MCF 10A (cell line): Measurements from ENCODE around the gene PTPN3. TPM values are rescaled to one million over a fixed set of nuclear protein-coding genes. Genes with fewer than 3 reads are reported as not detected.
A peak's percentile ranks its signal among the peaks of the same experiment; 100 is the strongest.

Experiments used
- BruUV-seq: library from RNA; stranded (reverse); fragments of 400-500 nt; replicated peaks from 2 replicates; lab custom pipeline; 2021; lab: Mats Ljungman, UMichigan
- CTCF ChIA-PET: fragments of 300-600 bp; sonication (Branson Sonifier 250); formaldehyde crosslinking; extraction: SDS; loops from one replicate; lab custom pipeline; 2021; ENCODE audit warnings: antibody characterized with exemption, inconsistent platforms; lab: Yijun Ruan, JAX
- POLR2A ChIA-PET: fragments of 300-600, 350-650 bp; sonication (Branson Sonifier 250); formaldehyde crosslinking; extraction: SDS; loops from one replicate; lab custom pipeline; 2020; ENCODE audit warnings: antibody characterized with exemption, inconsistent platforms; lab: Yijun Ruan, JAX
- DNase-seq: peaks from one replicate; pipeline ENCODE4 v3.0.0-alpha.2; 2018; ENCODE audit not compliant: unreplicated experiment
- H3K27ac Mint-ChIP-seq: one replicate; pipeline ENCODE4 v1.8.0; 2022; ENCODE audit warnings: mild to moderate bottlenecking, low read depth, mixed read lengths; ENCODE audit not compliant: unreplicated experiment
- H3K27me3 Mint-ChIP-seq: one replicate; pipeline ENCODE4 v1.8.0; 2022; ENCODE audit warnings: mixed read lengths; ENCODE audit not compliant: insufficient read depth, unreplicated experiment
- H3K36me3 Mint-ChIP-seq: one replicate; pipeline ENCODE4 v1.8.0; 2022; ENCODE audit warnings: mild to moderate bottlenecking, moderate library complexity, mixed read lengths; ENCODE audit not compliant: insufficient read depth, unreplicated experiment
- H3K4me1 Mint-ChIP-seq: one replicate; pipeline ENCODE4 v1.8.0; 2022; ENCODE audit warnings: mixed read lengths; ENCODE audit not compliant: insufficient read depth, unreplicated experiment
- H3K4me3 Mint-ChIP-seq: one replicate; pipeline ENCODE4 v1.8.0; 2022; ENCODE audit warnings: mild to moderate bottlenecking, moderate library complexity, mixed read lengths; ENCODE audit not compliant: unreplicated experiment
- H3K9me3 Mint-ChIP-seq: one replicate; pipeline ENCODE4 v1.8.0; 2022; ENCODE audit warnings: mixed read lengths; ENCODE audit not compliant: unreplicated experiment
- CTCF ChIP-seq: fragments of 200-600 bp; IDR thresholded peaks from one replicate; pipeline ENCODE4 v1.8.0; 2022; ENCODE audit warnings: antibody characterized with exemption, mild to moderate bottlenecking; ENCODE audit not compliant: unreplicated experiment
- intact Hi-C: fragments of 100-400 bp; cut with micrococcal nuclease; formaldehyde crosslinking; loops from 2 replicates; pipeline ENCODE4 v1.14.1; 2022
- total RNA-seq: library from RNA; stranded (reverse); gene quantifications from 2 replicates; pipeline ENCODE4 v1.2.3, GENCODE V29; 2022

Gene PTPN3
- total RNA-seq, 1 experiment from 2014 or later, result 6.9 TPM

GRCh38 chr9:109460576-109460975, 37.5 kb downstream of the PTPN3 start:
- TF ChIP-seq CTCF, result no peak
- Mint-ChIP-seq H3K4me3 (no peak overlapping the region), H3K9me3 (no peaks in the 10 kb centered on the region), H3K27me3 (no peaks in the 10 kb centered on the region), H3K4me1 (peaks cover 35% of the 10 kb centered on the region), H3K27ac (peak overlapping the region; percentile 64), H3K36me3 (peaks cover 15% of the 10 kb centered on the region)
- intact Hi-C loops, result no loop called here
- ChIA-PET CTCF (interaction anchor here (1.4 to 1.7 kb wide), 2 partner anchors 9 to 20 kb away, joined by 9 to 12 read pairs; no protein-coding TSS in a partner anchor), POLR2A (interaction anchor here (1.3 to 2.5 kb wide), 3 partner anchors 8 to 18 kb away, joined by 3 to 11 read pairs (median 7); no protein-coding TSS in a partner anchor)
- no TSS peak for BruUV-seq
- DNase-seq, result no peak

GRCh38 chr9:109459423-109459822, 38.7 kb downstream of the PTPN3 start:
- CTCF ChIA-PET, result interaction anchor here (0.6 to 14.7 kb wide), 3 partner anchors 8 to 296 kb away, joined by 3 to 225 read pairs (median 133); no protein-coding TSS in a partner anchor
- intact Hi-C loops, result no loop called here
- no peaks in the 10 kb centered on the region for H3K9me3 Mint-ChIP-seq
- H3K36me3 Mint-ChIP-seq, result peaks cover 15% of the 10 kb centered on the region
- no peak for DNase-seq
- peaks cover 32% of the 10 kb centered on the region for H3K4me1 Mint-ChIP-seq
- POLR2A ChIA-PET, result interaction anchor here (0.6 to 1.1 kb wide), 2 partner anchors 38 to 64 kb away, joined by 3 read pairs; no protein-coding TSS in a partner anchor
- no peak overlapping the region for H3K4me3 Mint-ChIP-seq
- H3K27ac Mint-ChIP-seq, result peak overlapping the region; percentile 64
- BruUV-seq, result no TSS peak
- H3K27me3 Mint-ChIP-seq, result no peaks in the 10 kb centered on the region
- no peak for TF ChIP-seq CTCF

GRCh38 chr9:109458453-109459211, 39.5 kb downstream of the PTPN3 start:
- no peak for TF ChIP-seq CTCF
- DNase-seq, result no peak
- Mint-ChIP-seq H3K4me1 (peaks cover 30% of the 10 kb centered on the region), H3K36me3 (peaks cover 15% of the 10 kb centered on the region), H3K9me3 (no peaks in the 10 kb centered on the region), H3K4me3 (no peak overlapping the region), H3K27ac (no peak overlapping the region), H3K27me3 (no peaks in the 10 kb centered on the region)
- no TSS peak for BruUV-seq
- POLR2A ChIA-PET, result interaction anchor here (1.1 to 2.1 kb wide), 3 partner anchors 10 to 38 kb away, joined by 3 to 7 read pairs (median 4); no protein-coding TSS in a partner anchor
- intact Hi-C loops, result no loop called here
- CTCF ChIA-PET, result interaction anchor here (1.3 to 14.7 kb wide), 3 partner anchors 9 to 17 kb away, joined by 3 to 225 read pairs (median 133); no protein-coding TSS in a partner anchor

GRCh38 chr9:109456811-109457210, 41.3 kb downstream of the PTPN3 start:
- H3K36me3 Mint-ChIP-seq, result peaks cover 7% of the 10 kb centered on the region
- DNase-seq, result no peak
- ChIA-PET POLR2A (interaction anchor here (0.6 to 2.1 kb wide), 5 partner anchors 8 to 15 kb away, joined by 3 to 9 read pairs (median 4); no protein-coding TSS in a partner anchor), CTCF (interaction anchor here (11.9 to 14.7 kb wide), 2 partner anchors 10 to 16 kb away, joined by 133 to 225 read pairs; no protein-coding TSS in a partner anchor)
- H3K27me3 Mint-ChIP-seq, result no peaks in the 10 kb centered on the region
- no peak overlapping the region for H3K4me3 Mint-ChIP-seq
- H3K27ac Mint-ChIP-seq, result peak overlapping the region; percentile 64
- H3K4me1 Mint-ChIP-seq, result peaks cover 39% of the 10 kb centered on the region
- intact Hi-C loops, result no loop called here
- no TSS peak for BruUV-seq
- no peak for TF ChIP-seq CTCF
- H3K9me3 Mint-ChIP-seq, result no peaks in the 10 kb centered on the region
